Measurements from ENCODE around the gene IRF1.
A peak's percentile ranks its signal among the peaks of the same experiment; 100 is the strongest.
"Not testable (repeated sequence)": the region's sequence is repeated elsewhere in the genome, so short reads cannot be mapped to it uniquely, and the experiment has no call there.

The IRF1 gene

DNA sequence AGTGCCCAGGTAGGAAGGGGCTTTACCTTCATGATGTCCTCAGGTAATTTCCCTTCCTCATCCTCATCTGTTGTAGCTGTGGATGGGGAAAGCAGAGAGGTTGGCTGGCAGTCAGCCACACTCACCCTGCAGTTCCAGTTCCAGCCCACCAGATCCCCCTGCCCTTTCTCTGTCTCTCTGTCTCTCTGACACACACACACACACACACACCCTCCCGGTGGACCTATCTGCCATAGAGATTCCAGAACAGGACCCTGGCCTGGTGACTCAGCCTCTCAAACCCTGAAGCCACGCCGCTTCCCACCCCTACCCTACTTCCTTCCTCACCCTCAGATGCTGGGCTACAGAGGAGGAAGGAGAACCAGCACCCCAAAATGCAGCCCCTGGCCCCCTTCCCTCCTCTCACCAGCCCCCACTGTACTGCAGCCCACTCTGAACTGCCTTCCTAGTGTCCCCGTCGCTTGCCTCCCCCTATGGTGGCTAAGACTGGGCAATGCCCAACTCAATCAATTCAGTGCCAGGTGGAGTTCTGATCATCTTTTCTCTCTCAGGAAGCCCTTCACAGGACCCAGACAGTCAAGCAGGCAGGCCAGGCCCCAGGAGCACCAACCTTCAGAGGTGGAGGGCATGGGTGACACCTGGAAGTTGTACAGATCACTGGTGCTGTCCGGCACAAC, 4.8 kb downstream of the IRF1 start:
- DNase-seq, result no peak

DNA sequence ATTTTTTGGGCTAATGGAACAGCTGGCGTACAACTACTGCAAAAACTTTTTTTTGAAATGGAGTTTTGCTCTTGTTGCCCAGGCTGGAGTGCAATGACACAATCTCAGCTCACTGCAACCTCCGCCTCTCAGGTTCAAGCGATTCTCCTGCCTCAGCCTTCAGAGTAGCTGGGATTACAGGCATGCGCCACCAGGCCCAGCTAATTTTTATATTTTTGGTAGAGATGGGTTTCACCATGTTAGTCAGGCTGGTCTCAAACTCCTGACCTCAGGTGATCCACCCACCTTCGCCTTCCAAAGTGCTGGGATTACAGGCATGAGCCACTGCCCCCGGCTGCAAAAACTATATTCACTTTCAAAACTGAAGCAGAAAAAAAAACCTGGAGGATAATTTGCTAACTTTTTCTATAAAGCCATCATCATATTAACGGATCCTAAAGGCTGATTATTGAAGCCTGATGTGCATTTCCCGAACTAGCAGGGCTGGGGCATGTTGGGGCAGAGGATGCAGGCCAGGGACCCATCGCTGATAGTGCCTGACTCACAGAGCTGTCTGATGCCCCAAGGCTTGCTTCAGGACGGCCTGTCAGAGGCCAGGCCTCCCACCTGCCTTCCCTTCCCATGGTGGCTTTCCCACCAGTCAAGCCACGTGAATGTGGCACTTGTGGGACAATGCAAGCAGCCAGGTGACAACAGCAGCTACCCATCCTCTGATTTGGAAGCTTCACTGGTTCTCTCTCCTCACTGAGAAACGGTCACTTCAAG, 5.5 kb downstream of the IRF1 start:
- not testable (repeated sequence) for DNase-seq

DNA sequence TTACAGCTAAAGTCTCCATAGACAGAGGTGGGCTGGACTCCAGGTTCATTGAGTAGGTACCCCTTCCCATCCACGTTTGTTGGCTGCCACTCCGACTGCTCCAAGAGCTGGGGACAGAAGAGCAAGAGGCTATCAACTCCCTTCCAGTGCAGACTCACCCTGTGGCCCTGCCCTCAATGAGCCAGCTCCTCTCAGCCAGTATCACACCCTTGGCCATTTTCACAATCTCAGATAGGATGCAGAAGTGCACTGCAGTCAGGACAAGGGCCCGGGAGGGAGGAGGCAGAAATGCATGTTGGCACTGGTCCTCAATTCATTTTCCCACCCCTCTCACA, 6.2 kb downstream of the IRF1 start:
- DNase-seq, result no peak

DNA sequence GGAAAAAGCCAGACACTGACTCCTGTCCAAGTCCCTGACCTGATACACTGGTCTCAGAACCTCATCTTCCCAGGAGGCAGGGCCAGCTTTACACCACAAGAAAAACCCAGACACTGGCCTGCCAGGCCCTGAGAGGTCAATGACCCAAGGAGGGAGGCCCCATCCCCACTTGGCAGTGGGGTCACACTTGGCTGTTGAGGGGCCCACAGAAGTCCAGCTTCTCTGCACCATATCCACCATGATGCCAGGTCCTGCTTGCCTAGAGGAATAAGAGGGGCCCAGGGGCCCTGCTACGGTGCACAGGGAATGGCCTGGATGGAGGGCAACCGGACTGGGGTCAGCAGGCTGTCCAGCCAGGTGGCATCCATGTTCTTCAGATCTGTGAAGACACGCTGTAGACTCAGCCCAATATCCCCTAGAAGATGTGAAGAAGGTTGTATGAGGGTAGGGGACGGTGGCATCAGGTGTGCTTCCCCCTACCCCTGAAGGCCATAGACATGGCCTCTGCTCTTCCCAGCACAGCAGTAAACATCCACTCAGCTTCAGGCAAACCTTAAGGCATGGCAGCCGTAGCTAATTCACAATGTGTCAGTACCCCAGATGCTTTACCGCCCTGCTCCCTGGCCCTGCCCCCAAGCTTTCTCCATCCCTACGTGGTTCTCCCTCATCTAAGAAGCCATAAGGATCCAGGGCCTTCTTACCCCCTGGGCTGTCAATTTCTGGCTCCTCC, 6.7 kb downstream of the IRF1 start:
- DNase-seq, result no peak

DNA sequence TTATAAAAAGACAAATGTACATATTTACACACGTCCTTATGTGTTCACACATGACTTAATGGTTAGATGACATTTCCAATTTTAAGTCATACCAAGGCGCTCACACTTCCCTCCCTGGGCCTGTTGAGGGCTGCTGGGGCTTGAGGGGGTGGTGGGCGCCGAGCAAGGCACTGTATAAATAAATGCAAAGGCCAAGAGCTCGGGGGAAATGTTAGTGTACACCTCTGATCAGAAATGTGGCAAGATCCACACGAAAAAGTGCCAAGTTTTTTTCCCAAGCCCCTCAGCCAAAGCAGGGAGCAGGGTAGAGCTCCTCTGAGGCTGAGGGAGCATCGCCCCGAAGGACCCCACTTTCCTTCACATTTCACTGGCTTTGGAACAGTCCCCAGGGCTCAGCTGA, 7.5 kb downstream of the IRF1 start:
- DNase-seq, result no peak

DNA sequence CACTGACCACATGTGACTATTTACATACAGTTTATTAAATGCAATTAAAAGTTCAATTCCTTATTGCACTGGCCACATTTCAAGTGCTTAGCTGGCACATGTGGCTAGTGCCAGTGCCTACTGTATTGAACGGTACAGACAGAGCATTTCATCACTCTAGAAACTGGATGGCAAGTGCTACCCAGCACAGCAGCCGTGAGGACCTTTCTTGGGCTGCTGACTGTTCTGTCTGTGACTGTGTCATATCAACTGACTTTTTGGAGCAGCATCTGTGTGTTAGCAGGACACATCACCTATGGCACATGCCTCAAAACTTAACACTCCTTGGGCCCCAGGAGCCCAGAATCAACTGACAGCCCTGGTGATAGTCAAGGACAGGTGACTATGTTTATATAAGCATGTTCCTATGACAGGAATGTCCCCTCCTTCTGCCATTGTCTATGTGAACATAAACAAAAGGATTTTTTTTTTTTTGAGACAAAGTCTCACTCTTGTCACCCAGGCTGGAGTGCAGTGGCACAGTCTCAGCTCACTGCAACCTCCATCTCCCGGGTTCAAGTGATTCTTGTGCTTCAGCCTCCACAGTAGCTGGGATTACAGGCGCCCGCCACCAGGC, 8.9 kb downstream of the IRF1 start:
- no peak for DNase-seq

DNA sequence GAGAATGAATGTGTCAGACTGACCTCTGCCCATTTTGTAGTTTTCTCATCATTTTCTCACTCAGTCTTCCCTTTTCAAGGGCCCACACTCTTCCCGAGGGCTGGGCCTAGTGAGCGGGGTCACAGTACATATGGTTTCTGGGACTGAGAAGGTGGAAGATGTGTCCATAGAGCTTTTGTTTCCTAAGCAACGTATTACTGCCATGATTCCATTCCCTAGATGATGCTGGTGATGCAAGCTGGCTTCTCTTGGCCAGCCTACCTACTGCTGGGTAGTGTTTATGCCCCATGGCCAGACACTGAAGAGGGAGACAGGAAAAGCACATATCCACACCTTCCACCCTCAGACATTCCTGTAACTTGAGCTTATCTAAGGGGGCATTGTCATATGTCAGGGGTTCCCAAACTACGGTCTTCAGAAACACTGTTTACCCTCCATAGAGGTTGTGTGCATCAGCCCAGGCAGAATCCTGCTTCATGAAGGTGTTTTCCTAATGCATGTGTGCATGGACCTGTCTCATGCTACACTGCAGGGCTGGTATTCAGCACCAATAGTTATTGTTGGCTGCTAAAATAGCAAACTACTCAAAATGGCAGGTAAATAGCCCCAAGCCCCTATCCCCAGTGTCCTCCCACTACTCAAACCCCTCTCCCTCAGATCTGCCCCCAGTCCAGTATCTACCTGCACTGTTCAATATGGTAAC, 9.5 kb downstream of the IRF1 start:
- no peak for DNase-seq

DNA sequence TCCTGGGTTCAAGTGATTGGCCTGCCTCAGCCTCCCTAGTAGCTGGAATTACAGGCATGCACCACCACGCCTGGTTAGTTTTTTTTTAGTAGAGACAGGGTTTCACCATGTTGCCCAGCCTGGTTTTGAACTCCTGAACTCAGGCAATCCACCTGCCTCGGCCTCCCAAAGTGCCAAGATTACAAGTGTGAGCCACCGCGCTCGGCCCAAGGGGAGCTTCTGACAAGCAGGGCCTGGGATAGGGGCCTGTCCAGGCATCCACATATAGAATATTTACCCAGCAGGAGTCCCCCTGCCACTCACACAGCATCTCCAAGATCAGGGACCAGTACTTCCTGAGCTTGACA, 10.1 kb downstream of the IRF1 start:
- no peak for DNase-seq

GRCh38 chr5:132480042-132480441, 10.5 kb downstream of the IRF1 start:
- DNase-seq, result peak; percentile 37

DNA sequence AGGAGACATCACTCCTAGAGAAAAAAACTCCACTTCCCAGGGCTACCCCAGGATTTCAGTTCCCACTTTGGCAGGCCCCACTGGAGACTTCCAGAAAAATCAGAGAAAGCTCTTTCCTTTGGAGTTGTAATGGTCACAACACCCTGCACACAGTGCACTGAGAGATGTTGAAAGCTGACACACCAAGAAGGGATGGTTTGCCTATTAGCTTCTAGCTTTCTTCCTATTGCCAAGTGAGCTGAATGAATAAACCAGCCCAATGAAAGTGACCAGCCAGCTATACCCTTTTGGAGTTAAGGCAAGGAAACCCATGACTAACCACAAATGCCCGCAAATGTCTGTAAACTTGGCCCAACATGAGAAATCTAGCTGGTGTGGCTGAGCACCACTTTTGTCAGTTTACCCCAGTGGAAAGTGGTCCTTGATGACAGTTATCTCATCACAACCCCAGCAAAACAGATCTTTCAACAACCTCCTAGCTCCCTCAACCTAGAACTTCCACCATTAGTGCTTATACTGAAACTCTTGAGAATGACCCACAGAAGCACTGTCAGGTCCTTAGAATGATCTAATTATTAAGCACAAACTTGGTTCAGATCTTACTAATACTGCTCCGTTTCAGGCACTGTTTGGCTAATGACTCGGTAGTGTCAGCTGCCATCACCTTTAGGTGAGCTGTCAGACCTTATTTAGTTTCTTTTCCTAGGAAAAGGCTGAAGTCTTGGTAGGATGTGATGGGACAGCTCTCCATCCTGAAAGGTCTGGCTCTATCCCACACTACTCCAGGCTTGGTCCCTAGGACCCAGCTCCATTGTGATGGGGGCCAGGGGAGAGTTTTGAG, 11.2 kb downstream of the IRF1 start:
- DNase-seq, result no peak

- DNase-seq, result no peak
These were observed 12.2 kb downstream of the IRF1 start for GRCh38 chr5:132478366-132478871.

DNA sequence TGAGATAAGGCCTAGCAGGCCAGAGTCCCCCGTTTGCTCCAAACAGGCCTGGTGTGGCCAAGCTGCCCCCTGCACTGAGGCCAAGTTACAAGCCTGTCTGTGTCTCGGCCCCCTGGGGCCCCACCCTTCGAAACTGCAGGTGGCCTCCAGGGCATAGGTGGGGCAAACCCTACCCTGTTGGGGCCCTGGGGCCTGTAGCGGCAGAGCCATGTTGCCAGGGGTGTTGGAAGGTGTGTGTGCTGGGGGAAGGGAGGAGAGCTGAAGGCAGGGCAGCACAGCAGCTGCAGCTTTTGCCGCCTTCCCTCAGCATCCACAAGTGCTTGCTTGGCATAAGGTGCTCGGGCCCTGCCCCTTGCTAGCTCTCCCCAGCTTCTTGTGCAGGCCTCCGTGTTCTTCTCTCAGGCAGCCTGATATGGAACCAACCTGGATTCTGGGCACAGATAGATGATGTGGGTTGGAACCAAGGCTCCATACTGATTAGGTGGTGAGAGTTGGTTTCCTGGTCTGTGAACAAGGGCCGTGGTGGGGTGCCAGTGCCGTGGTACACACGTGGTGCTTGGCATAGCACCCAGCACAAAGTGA, 12.7 kb downstream of the IRF1 start:
- peak; percentile 92 for DNase-seq

- peak; percentile 44 for DNase-seq
These were observed 13.4 kb downstream of the IRF1 start for GRCh38 chr5:132476876-132477781.

DNA sequence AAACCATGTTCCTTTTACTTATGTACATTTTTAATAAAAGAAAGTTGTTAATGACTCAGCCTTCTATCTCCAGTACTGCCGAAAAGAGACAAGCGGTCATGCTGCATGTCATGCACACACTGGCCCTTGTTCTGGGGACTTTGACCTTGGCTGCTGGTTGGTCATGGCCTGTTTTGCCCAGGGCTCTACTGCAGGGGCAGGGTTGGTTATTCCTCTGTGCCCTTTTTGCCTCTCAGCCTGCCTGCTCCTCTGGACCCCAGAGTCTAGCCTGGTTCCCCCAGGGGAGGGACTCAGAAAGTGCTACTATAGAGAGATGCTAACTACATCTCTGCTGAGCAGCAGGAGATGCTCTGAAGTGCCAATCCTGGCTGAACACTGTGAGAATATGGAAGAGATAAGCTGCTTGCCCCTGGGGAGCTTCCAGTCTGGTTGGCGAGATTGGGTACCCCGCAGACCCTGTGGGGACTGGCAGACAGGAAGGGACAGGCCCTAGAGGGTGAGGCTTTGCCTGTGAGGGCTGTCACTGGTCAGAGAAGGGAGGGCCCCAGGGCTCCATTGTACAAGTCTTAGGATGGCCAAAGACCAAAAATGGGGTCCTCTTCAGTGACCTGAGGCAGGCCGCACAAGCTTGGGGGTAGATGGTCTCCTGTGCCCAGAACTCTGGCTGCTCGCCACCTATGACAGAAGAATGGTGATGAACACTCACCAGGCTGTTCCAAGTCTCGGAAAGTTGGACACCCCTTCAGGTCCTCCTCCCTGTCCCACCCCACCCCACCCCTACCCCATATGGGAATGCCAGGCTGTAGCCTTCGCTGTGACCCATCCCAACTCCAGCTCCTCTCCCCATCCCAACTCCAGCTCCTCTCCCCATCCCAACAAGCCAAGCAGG, 14.3 kb downstream of the IRF1 start:
- no peak for DNase-seq

- no peak for DNase-seq
These were observed 15.1 kb downstream of the IRF1 start for GRCh38 chr5:132475497-132475882.

DNA sequence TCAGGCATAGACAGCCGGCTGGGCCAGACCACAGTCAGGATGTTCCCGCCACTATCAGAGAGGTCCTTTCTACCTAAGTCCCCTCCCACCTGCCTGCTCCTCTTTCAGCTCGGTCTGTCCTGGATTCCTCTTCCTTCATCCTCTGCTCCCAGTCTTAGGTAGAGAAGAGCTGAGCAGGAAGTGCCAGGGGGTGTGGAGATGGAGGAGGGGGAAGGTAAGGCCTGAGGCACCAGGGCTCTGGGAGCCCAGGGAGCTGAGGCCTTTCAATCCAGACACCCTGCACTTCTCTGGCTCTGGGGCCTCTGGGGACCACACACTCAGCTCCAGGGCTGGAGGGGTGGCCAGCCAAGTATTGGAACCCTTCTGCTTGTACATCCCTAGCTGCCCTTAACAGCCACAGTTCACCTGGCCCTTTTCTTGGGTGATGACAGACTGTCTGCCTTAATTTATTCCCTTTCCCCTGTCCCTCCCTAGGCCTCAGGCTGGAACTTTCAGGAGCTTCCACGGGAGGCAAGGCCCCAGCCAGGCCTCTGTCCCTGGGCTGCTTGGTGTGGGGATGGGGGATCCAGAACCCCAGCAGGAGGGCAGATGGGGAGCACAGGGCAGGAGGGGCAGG, 15.6 kb downstream of the IRF1 start:
- no peak for DNase-seq

GRCh38 chr5:132474131-132474723, 16.3 kb downstream of the IRF1 start:
- no peak for DNase-seq

GRCh38 chr5:132473668-132474067, 16.9 kb downstream of the IRF1 start:
- DNase-seq, result no peak
